GM13977 (cell line): ENCODE measurements around the gene CYTH1.

Source experiments
- DNase-seq: peaks from one replicate; pipeline ENCODE4 v3.0.0; 2012; ENCODE audit warnings: low spot score
- CTCF ChIP-seq: IDR thresholded peaks from 2 replicates; pipeline ENCODE4 v1.5.1; 2012; ENCODE audit warnings: mild to moderate bottlenecking, control low read depth; ENCODE audit not compliant: insufficient read depth; ENCODE audit errors: extremely low read depth, missing control alignments
- in situ Hi-C: fragments of 300-500 bp; cut with MboI; formaldehyde crosslinking; loops from one replicate; pipeline ENCODE4 v1.12.0; 2022; ENCODE audit warnings: low sequenced_read_pairs, low pct_unique_long_range_greater_than_20kb, mixed read lengths, inconsistent platforms; ENCODE audit not compliant: unreplicated experiment

Gene CYTH1

GRCh38 chr17:78682363-78682762 is 99.7 kb downstream of the CYTH1 start:
- in situ Hi-C loops, result no loop called here
- no peak for TF ChIP-seq CTCF
- no peak for DNase-seq

DNA sequence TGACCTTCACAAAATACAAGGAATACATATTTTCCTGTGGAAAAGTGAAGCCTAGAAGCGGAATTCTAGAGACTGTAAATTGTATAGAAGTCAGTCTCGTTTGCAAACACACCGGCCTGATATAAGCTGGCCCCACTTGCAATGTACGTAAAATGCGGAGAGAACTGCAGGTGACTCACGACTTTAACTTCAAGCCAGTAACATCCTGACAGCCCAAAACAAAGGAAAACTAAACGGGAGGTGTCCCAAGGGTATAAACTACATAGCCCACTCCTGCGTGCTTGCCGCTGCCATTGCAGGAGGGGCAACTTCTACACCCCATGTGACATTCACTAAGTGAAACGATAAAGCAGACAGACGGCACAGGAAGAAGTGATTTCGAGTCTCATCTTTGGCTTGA is 101.6 kb downstream of the CYTH1 start:
- no peak for DNase-seq
- no peak for TF ChIP-seq CTCF
- in situ Hi-C loops, result no loop called here

GRCh38 chr17:78679495-78680395 is 102.3 kb downstream of the CYTH1 start:
- DNase-seq, result no peak
- in situ Hi-C loops, result no loop called here
- no peak for TF ChIP-seq CTCF

DNA sequence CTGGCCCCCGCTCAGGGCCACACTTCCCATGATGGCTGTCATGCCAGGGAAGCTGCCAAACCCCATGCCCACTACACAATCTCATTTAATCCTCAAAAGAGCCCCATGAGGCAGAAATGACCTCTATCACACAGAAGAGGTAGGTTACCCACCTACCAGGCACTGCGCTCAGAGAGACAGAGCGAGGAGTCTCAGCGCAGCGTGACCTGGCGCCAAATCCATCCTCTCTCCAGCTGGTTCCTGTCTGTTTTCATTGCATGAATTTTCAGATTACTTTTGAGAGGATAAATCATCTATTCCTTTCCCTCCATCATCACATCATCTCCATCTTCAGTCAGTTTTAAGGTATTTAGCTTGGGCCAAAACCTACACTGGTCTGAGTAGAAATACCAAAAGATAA is 103.4 kb downstream of the CYTH1 start:
- TF ChIP-seq CTCF, result no peak

DNA sequence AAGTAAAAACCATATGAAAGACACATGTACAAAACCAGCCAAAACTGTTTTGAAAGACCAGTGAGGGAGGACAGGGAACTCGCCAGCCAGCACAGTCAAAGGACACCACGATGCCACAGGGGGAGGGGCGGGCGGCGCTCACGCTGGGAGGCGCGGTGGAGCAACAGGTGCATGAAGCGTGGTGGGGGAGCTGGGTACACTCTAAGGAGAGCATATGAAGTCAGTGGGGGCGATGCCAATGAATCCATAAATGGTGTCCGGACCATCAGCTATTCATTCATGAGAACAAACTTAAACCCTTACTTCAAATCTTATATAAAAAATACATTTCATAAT is 103.9 kb downstream of the CYTH1 start:
- no peak for TF ChIP-seq CTCF
- in situ Hi-C loops, result no loop called here
- no peak for DNase-seq

More for the DNA sequence above, 103.4 kb downstream of the CYTH1 start:
- in situ Hi-C loops, result no loop called here
- no peak for DNase-seq

- in situ Hi-C loops, result no loop called here
- TF ChIP-seq CTCF, result no peak
- no peak for DNase-seq
These were observed 104.5 kb downstream of the CYTH1 start for GRCh38 chr17:78677303-78678221.
